Hematopoietic multipotent progenitor cell treated with erythropoietin and hydrocortisone succinate and interleukin-3 and kit ligand, for 15 days (in vitro differentiated cells): ENCODE data around the gene POMGNT1.

ENCODE experiments used
- DNase-seq: peaks from one replicate; pipeline ENCODE4 v3.0.0-alpha.2; 2015; ENCODE audit warnings: low spot score

Gene POMGNT1

GRCh38 chr1:46157916-46158311 lies 40.3 kb downstream of the POMGNT1 start:
- DNase-seq: no peak

- no peak for DNase-seq
Measured at GRCh38 chr1:46153732-46154131, 44.5 kb downstream of the POMGNT1 start.

- no peak for DNase-seq
Measured at GRCh38 chr1:46153228-46153627, 45.0 kb downstream of the POMGNT1 start.

- DNase-seq: no peak
Measured at GRCh38 chr1:46152016-46152415, 46.2 kb downstream of the POMGNT1 start.

GRCh38 chr1:46150085-46150484 lies 48.1 kb downstream of the POMGNT1 start:
- DNase-seq: no peak

- no peak for DNase-seq
Measured at GRCh38 chr1:46148318-46148717, 49.9 kb downstream of the POMGNT1 start.
